ENCODE measurements around the gene SHANK1. TPM values are rescaled to one million over a fixed set of nuclear protein-coding genes. Genes with fewer than 3 reads are reported as not detected.

Gene SHANK1
- total and polyA plus RNA-seq, 4 donors, result 0.06 to 0.28 (median 0.17) TPM; not detected in 1

DNA sequence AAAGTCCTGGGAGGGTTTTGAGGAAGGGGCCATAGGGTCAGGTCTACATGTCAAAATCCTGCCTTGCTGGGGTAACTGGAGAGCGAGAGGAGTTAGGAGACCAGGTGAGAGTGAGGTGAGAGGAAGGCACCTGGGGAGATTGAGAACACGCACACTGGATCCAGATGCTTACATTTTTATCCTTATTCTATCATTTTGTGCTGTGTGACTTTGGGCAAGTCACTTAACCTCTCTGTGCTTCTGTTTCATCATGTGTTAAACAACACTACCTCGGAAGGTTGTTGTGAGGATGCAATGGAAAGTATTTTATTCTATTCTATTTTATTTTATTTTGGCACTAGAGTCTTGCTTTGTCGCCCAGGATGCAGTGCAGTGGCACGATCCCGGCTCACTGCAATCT, 66.9 kb downstream of the SHANK1 start:
- H3K9ac ChIP-seq (ENCODE audit: low read depth in 1 of 2, low read length in 2 of 2), result no peak overlapping the region
- H3K4me3 ChIP-seq (ENCODE audit: low read depth in 1 of 3, low read length in 3 of 3), result no peak overlapping the region
- no peaks in the 10 kb centered on the region for H3K36me3 ChIP-seq (ENCODE audit: control insufficient read depth in 4 of 4, insufficient read depth in 3 of 4, low read depth in 1 of 4, low read length in 3 of 4)
- 81% methylated on average over 6 of the region's 6 CpGs for WGBS
- peaks cover 7 to 10% (median 9%) of the 10 kb centered on the region in 4 donors for H3K9me3 ChIP-seq (ENCODE audit: control insufficient read depth in 4 of 4, low read length in 3 of 4)
- no peaks in the 10 kb centered on the region for H3K4me1 ChIP-seq (ENCODE audit: control insufficient read depth in 4 of 4, insufficient read depth in 4 of 4, low read length in 3 of 4)
- TF ChIP-seq HNF4G (IDR thresholded peaks at IDR 0.05) (no peak), RAD21 (IDR thresholded peaks at IDR 0.05) (no peak), NR2F2 (IDR thresholded peaks at IDR 0.05) (no peak)
- TF ChIP-seq, protein P1, sequence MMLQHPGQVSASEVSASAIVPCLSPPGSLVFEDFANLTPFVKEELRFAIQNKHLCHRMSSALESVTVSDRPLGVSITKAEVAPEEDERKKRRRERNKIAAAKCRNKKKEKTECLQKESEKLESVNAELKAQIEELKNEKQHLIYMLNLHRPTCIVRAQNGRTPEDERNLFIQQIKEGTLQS (IDR thresholded peaks at IDR 0.05), result no peak
- no peak overlapping the region for H3K27ac ChIP-seq (ENCODE audit: low read depth in 1 of 2, low read length in 2 of 2)
- H3K27me3 ChIP-seq (ENCODE audit: control insufficient read depth in 4 of 4, insufficient read depth in 4 of 4, low read length in 3 of 4), result peaks cover 0 to 9% (median 2%) of the 10 kb centered on the region in 4 donors
- no peak for DNase-seq (ENCODE audit: low spot score)

DNA sequence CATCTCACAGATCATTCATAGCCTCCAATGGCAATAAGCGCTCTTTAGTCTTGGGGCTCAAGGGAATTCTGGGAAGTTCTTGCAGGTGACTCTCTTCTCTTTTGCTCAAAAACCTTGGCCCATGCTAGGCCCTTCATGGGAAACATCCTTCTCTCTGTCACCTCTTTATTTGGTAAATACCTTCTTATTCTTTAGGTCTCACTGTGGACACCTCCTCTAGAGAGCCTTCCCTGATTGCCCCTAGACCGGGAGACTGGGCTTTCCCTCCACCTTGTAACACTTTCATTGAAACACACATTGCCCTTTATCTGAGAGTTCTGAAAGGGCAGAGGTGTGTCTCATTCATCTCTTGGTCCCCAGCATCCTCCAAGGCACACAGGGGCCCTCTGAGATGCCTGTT, 68.4 kb downstream of the SHANK1 start:
- Histone ChIP-seq H3K4me1 (ENCODE audit: control insufficient read depth in 4 of 4, insufficient read depth in 4 of 4, low read length in 3 of 4) (no peaks in the 10 kb centered on the region), H3K4me3 (ENCODE audit: low read depth in 1 of 3, low read length in 3 of 3) (no peak overlapping the region), H3K27me3 (ENCODE audit: control insufficient read depth in 4 of 4, insufficient read depth in 4 of 4, low read length in 3 of 4) (peaks cover 0 to 9% (median 3%) of the 10 kb centered on the region in 4 donors), H3K36me3 (ENCODE audit: control insufficient read depth in 4 of 4, insufficient read depth in 3 of 4, low read depth in 1 of 4, low read length in 3 of 4) (no peaks in the 10 kb centered on the region), H3K27ac (ENCODE audit: low read depth in 1 of 2, low read length in 2 of 2) (no peak overlapping the region), H3K9me3 (ENCODE audit: control insufficient read depth in 4 of 4, low read length in 3 of 4) (peaks cover 7 to 10% (median 8%) of the 10 kb centered on the region in 4 donors), H3K9ac (ENCODE audit: low read depth in 1 of 2, low read length in 2 of 2) (no peak overlapping the region)
- WGBS, result 86% methylated on average over 2 of the region's 2 CpGs
- TF ChIP-seq, protein P2, sequence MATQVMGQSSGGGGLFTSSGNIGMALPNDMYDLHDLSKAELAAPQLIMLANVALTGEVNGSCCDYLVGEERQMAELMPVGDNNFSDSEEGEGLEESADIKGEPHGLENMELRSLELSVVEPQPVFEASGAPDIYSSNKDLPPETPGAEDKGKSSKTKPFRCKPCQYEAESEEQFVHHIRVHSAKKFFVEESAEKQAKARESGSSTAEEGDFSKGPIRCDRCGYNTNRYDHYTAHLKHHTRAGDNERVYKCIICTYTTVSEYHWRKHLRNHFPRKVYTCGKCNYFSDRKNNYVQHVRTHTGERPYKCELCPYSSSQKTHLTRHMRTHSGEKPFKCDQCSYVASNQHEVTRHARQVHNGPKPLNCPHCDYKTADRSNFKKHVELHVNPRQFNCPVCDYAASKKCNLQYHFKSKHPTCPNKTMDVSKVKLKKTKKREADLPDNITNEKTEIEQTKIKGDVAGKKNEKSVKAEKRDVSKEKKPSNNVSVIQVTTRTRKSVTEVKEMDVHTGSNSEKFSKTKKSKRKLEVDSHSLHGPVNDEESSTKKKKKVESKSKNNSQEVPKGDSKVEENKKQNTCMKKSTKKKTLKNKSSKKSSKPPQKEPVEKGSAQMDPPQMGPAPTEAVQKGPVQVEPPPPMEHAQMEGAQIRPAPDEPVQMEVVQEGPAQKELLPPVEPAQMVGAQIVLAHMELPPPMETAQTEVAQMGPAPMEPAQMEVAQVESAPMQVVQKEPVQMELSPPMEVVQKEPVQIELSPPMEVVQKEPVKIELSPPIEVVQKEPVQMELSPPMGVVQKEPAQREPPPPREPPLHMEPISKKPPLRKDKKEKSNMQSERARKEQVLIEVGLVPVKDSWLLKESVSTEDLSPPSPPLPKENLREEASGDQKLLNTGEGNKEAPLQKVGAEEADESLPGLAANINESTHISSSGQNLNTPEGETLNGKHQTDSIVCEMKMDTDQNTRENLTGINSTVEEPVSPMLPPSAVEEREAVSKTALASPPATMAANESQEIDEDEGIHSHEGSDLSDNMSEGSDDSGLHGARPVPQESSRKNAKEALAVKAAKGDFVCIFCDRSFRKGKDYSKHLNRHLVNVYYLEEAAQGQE (IDR thresholded peaks at IDR 0.05), result no peak
- no peak for TF ChIP-seq YY1 (IDR thresholded peaks at IDR 0.05)
- TF ChIP-seq, protein P3, sequence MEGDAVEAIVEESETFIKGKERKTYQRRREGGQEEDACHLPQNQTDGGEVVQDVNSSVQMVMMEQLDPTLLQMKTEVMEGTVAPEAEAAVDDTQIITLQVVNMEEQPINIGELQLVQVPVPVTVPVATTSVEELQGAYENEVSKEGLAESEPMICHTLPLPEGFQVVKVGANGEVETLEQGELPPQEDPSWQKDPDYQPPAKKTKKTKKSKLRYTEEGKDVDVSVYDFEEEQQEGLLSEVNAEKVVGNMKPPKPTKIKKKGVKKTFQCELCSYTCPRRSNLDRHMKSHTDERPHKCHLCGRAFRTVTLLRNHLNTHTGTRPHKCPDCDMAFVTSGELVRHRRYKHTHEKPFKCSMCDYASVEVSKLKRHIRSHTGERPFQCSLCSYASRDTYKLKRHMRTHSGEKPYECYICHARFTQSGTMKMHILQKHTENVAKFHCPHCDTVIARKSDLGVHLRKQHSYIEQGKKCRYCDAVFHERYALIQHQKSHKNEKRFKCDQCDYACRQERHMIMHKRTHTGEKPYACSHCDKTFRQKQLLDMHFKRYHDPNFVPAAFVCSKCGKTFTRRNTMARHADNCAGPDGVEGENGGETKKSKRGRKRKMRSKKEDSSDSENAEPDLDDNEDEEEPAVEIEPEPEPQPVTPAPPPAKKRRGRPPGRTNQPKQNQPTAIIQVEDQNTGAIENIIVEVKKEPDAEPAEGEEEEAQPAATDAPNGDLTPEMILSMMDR (IDR thresholded peaks at IDR 0.05; ENCODE audit: low read depth, low read length, missing input control), result no peak
- no peak for TF ChIP-seq JUND (IDR thresholded peaks at IDR 0.05)
- no peak for TF ChIP-seq RXRA (IDR thresholded peaks at IDR 0.05)
- TF ChIP-seq HNF4G (IDR thresholded peaks at IDR 0.05), result no peak
- no peak for TF ChIP-seq NR2F2 (IDR thresholded peaks at IDR 0.05)
- TF ChIP-seq HNF4A (conservative IDR thresholded peaks at IDR 0.05), result no peak
- TF ChIP-seq FOXA2 (IDR thresholded peaks at IDR 0.05), result no peak
- TF ChIP-seq, protein P4, sequence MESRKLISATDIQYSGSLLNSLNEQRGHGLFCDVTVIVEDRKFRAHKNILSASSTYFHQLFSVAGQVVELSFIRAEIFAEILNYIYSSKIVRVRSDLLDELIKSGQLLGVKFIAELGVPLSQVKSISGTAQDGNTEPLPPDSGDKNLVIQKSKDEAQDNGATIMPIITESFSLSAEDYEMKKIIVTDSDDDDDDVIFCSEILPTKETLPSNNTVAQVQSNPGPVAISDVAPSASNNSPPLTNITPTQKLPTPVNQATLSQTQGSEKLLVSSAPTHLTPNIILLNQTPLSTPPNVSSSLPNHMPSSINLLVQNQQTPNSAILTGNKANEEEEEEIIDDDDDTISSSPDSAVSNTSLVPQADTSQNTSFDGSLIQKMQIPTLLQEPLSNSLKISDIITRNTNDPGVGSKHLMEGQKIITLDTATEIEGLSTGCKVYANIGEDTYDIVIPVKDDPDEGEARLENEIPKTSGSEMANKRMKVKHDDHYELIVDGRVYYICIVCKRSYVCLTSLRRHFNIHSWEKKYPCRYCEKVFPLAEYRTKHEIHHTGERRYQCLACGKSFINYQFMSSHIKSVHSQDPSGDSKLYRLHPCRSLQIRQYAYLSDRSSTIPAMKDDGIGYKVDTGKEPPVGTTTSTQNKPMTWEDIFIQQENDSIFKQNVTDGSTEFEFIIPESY (IDR thresholded peaks at IDR 0.05), result no peak
- TF ChIP-seq, protein P1 (IDR thresholded peaks at IDR 0.05), result no peak
- TF ChIP-seq RAD21 (IDR thresholded peaks at IDR 0.05), result no peak
- no peak for TF ChIP-seq EGR1 (IDR thresholded peaks at IDR 0.05; ENCODE audit: low read depth in 2 of 2)
- TF ChIP-seq, protein P5, sequence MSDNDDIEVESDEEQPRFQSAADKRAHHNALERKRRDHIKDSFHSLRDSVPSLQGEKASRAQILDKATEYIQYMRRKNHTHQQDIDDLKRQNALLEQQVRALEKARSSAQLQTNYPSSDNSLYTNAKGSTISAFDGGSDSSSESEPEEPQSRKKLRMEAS (IDR thresholded peaks at IDR 0.05), result no peak
- no peak for TF ChIP-seq GABPA (IDR thresholded peaks at IDR 0.05 in 1 of 2, conservative IDR thresholded peaks at IDR 0.05 in 1 of 2)
- no peak for TF ChIP-seq FOXA1 (IDR thresholded peaks at IDR 0.05)
- no peak for TF ChIP-seq TAF1 (conservative IDR thresholded peaks at IDR 0.05)
- no peak for TF ChIP-seq SP1 (IDR thresholded peaks at IDR 0.05)
- no peak for DNase-seq (ENCODE audit: low spot score)

Data from liver (tissue), 9 donors.